Endothelial cell of umbilical vein (primary cell): ENCODE measurements around the gene ACBD3.

Experiments used
- EZH2 ChIP-seq: IDR thresholded peaks from 2 replicates; pipeline ENCODE4 v1.6.1; 2012; ENCODE audit warnings: borderline replicate concordance, low read depth, mild to moderate bottlenecking, moderate library complexity, low read length, inconsistent platforms; ENCODE audit not compliant: severe bottlenecking
- FOS ChIP-seq: IDR thresholded peaks from 2 replicates; pipeline ENCODE4 v1.6.1; 2011; ENCODE audit warnings: mild to moderate bottlenecking, low read length, moderate library complexity, borderline replicate concordance; ENCODE audit not compliant: insufficient read depth
- GATA2 ChIP-seq: IDR thresholded peaks from 2 replicates; pipeline ENCODE4 v1.7.0; 2011; ENCODE audit warnings: low read depth, mild to moderate bottlenecking, moderate library complexity, mixed read lengths, low read length; ENCODE audit not compliant: insufficient read length, insufficient read depth
- JUN ChIP-seq: IDR thresholded peaks from 2 replicates; pipeline ENCODE4 v1.6.1; 2011; ENCODE audit warnings: borderline replicate concordance, low read depth; ENCODE audit not compliant: insufficient read length, insufficient read depth
- MAX ChIP-seq: IDR thresholded peaks from 2 replicates; pipeline ENCODE4 v1.6.1; 2011; ENCODE audit not compliant: insufficient read depth, insufficient read length
- MYC ChIP-seq: IDR thresholded peaks from one replicate; pipeline ENCODE4 v1.6.1; 2011; ENCODE audit warnings: mild to moderate bottlenecking, low read depth, low read length
- POLR2A ChIP-seq: IDR thresholded peaks from 2 replicates; pipeline ENCODE4 v1.6.1; 2012; ENCODE audit warnings: low read depth, mild to moderate bottlenecking, control low read depth, low read length
- POLR2AphosphoS5 ChIP-seq: IDR thresholded peaks from 2 replicates; pipeline ENCODE4 v1.6.1; 2012; ENCODE audit warnings: low read depth, mild to moderate bottlenecking, control low read depth, low read length, moderate library complexity; ENCODE audit not compliant: insufficient read depth
- TF ChIP-seq, protein P1 (sequence below), 2 donors: IDR thresholded peaks; 1 replicate in 1 of 2; 2 replicates in 1 of 2; pipeline ENCODE4 v1.5.1; 2011; ENCODE audit warnings: low read length in 2 of 2, mild to moderate bottlenecking in 2 of 2, moderate library complexity in 2 of 2, control low read depth in 1 of 2, inconsistent platforms in 1 of 2, low read depth in 1 of 2; ENCODE audit not compliant: insufficient read depth in 1 of 2; ENCODE audit errors: extremely low read depth in 1 of 2

DNA sequence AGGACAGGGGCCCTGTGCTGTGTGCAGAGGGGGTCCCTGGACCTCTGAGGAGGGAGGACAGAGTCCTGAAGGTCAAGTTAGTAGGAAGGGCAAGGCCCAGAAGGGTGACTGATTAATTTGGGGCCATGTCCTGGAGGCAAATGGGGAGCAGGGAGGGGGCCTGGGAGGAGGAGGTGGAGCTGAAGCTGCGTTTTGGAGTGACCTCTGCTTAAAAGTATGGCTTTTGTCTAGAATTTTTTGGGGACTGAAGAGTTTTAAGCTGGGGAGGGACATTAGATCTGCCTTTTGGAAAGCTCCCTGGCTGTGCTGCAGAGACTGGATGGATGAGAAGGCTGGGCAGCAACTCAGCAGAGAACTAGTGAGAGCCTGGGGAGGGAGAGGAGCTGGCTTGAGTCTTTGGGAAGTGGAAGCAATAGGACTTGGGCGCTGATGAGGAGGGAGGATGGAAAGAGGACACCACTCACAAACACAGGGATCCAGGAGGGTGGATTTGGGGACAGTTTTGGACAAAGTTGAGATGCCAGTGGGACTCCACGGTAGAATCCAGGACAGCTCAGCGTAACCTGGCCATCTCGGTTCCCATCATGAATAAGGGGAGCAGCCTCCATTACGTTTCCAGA, 52.9 kb downstream of the ACBD3 start:
- TF ChIP-seq, protein P1, sequence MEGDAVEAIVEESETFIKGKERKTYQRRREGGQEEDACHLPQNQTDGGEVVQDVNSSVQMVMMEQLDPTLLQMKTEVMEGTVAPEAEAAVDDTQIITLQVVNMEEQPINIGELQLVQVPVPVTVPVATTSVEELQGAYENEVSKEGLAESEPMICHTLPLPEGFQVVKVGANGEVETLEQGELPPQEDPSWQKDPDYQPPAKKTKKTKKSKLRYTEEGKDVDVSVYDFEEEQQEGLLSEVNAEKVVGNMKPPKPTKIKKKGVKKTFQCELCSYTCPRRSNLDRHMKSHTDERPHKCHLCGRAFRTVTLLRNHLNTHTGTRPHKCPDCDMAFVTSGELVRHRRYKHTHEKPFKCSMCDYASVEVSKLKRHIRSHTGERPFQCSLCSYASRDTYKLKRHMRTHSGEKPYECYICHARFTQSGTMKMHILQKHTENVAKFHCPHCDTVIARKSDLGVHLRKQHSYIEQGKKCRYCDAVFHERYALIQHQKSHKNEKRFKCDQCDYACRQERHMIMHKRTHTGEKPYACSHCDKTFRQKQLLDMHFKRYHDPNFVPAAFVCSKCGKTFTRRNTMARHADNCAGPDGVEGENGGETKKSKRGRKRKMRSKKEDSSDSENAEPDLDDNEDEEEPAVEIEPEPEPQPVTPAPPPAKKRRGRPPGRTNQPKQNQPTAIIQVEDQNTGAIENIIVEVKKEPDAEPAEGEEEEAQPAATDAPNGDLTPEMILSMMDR (IDR thresholded peaks at IDR 0.05; ENCODE audit: extremely low read depth in 1 of 2, insufficient read depth in 1 of 2, low read depth in 1 of 2, low read length in 2 of 2), result no peak
- TF ChIP-seq POLR2AphosphoS5 (no peak), POLR2A (no peak), MAX (no peak), JUN (no peak), MYC (no peak), EZH2 (no peak), FOS (no peak), GATA2 (no peak)
